Mucosa of rectum (tissue), 2 donors: Measurements from ENCODE around the gene MEF2D.

Experiments
- H3K27ac ChIP-seq, 2 donors: one replicate each; pipeline ENCODE4 v1.7.0; 2013; ENCODE audit warnings: inconsistent platforms in 2 of 2, low read depth in 2 of 2, low read length in 2 of 2
- H3K27me3 ChIP-seq, 2 donors: one replicate each; pipeline ENCODE4 v1.7.0; 2013; ENCODE audit warnings: low read length in 2 of 2; ENCODE audit not compliant: control insufficient read depth in 2 of 2, insufficient read depth in 2 of 2
- H3K36me3 ChIP-seq, 2 donors: one replicate each; pipeline ENCODE4 v1.7.0; 2013; ENCODE audit warnings: low read length in 2 of 2; ENCODE audit not compliant: control insufficient read depth in 2 of 2, insufficient read depth in 2 of 2
- H3K4me1 ChIP-seq, 2 donors: one replicate each; pipeline ENCODE4 v1.7.0; 2013; ENCODE audit warnings: low read length in 2 of 2, mild to moderate bottlenecking in 1 of 2; ENCODE audit not compliant: control insufficient read depth in 2 of 2, insufficient read depth in 2 of 2
- H3K4me3 ChIP-seq, 2 donors: one replicate each; pipeline ENCODE4 v1.7.0; 2013; ENCODE audit warnings: low read length in 2 of 2
- H3K9ac ChIP-seq, 2 donors: one replicate each; pipeline ENCODE4 v1.7.0; 2013; ENCODE audit warnings: low read length in 2 of 2, low read depth in 1 of 2, mild to moderate bottlenecking in 1 of 2
- H3K9me3 ChIP-seq, 2 donors: one replicate each; pipeline ENCODE4 v1.7.0; 2013; ENCODE audit warnings: low read length in 2 of 2; ENCODE audit not compliant: control insufficient read depth in 2 of 2
- donor health status: healthy.
- donor health status: Normal muscosa, but diverticular disease.

Gene MEF2D

DNA sequence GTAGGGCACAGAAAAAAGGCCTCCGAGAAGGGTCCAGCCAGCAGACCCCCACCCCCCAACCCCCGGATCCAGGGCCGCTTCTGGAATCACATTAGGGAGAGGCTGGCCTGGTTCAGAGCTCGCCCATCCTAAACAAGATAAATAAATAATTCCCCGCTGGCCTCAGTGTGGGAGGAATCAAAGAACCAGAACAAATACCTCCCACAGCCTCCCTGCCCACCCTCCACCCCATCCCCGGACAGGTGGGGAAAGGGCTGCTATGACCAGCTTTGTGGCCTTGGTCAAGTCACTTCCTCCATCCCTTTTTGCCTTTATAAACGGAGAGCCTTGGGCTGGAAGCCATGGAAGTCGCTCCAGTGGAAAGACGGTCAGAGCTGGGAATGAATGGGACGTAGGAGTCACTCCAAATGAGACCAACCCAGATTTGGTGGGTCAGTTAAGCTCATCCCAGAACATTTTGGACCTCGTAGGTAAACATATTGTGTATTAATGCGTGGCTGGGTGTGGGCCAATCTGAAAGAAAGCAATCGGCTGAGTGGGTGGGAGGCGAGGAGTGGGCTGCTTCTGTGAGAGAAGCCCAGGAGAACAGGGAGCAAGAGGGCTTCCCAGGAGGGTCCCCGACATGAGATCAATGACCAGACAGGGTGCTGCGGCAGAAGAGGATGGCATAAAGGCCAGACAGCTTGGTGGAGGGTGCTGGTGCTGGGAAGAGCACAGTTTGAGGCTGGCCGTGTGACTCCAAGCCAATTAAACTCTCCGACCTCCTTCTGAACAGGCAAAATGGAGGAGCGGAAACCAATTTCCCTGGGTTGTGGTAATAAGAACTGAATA, 63.3 kb downstream of the MEF2D start:
- Histone ChIP-seq H3K4me3 (no peak overlapping the region), H3K27ac (no peak overlapping the region), H3K36me3 (no peaks in the 10 kb centered on the region), H3K27me3 (peaks cover 89 to 91% of the 10 kb centered on the region in 2 donors), H3K9me3 (no peaks in the 10 kb centered on the region), H3K9ac (no peak overlapping the region), H3K4me1 (peaks cover 3 to 7% of the 10 kb centered on the region in 2 donors)

DNA sequence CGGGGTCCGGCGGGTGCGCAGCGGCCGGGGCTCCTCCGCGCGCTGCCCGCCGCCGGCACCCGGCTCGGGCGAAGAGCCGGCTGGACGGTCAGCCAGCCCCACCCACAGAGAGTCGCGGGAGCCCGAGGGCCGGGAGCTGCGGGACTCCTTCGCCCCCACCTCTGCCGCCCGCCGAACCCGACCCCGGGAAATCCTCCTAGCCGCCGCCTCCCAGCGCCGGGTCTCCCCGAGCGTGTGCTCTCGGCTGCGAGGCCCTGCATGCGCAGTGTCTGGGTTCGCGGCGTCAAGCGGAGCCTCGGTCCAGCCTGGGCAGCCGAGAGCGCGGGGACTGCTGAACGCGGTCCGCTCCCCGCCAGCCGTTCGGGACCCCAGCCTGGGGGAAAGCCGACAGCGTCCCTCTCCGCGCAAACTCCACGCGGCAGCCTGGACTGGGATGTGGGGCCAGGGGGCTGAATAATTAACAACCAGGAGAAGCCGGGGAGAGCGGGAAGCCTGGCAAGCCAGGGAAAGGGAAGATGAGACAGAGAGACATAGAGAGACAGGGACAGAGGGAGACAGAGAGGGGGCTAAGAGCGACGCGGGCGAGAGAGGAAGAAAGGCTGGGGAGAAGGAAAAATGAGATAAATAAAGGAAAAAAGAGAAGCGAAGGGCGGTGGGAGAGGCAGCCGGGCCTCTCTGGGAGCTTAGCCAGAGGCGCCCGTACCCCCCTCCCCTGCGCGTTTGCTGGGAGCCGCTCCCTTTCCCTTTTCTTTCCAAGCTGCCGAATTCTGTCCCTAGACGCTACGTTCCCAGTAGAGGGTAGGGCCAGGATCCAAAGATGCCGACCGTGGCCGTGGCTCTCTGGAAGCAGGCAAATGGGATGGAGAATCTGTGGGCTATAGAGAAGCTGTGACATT, 64.2 kb downstream of the MEF2D start:
- H3K9me3 ChIP-seq = no peaks in the 10 kb centered on the region
- no peak overlapping the region for H3K9ac ChIP-seq
- H3K4me3 ChIP-seq = peak overlapping the region in 1 of 2 donors; percentile 3
- H3K36me3 ChIP-seq = no peaks in the 10 kb centered on the region
- H3K27me3 ChIP-seq = peaks cover 90 to 93% of the 10 kb centered on the region in 2 donors
- peaks cover 3 to 7% of the 10 kb centered on the region in 2 donors for H3K4me1 ChIP-seq
- H3K27ac ChIP-seq = no peak overlapping the region

DNA sequence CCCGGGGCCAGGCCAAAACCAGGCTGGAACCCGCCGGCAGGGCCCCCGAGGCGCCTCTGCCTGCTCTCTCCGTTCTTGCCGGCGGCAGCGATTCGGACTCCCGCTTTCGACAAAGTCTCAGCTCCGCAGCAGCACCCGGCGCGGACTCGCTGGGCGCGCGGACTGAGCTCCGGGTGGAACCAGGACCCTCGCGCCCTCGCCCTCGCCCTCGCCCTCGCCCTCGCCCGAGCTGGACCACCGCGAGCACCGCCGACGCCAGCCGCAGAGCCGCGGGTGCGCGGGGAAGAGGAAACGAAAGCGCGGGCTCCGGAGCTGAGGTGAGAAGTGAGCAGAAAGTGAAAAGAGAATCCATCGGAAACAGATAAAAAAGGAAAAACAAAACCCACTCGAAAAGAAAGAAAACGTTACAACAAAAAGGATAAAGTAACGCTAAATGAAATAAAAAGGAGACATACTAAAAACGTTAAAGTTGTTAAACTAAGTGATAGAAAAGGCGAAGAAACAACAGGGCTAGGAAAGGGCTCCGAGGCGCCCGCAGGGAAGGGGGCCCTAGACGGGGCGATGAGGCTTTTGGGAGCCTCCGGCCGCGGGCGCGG, 64.9 kb downstream of the MEF2D start:
- Histone ChIP-seq H3K27me3 (peaks cover 87 to 91% of the 10 kb centered on the region in 2 donors), H3K9me3 (no peaks in the 10 kb centered on the region), H3K36me3 (no peaks in the 10 kb centered on the region), H3K4me1 (peaks cover 3 to 7% of the 10 kb centered on the region in 2 donors), H3K27ac (no peak overlapping the region), H3K4me3 (peak overlapping the region in 1 of 2 donors; percentile 49), H3K9ac (no peak overlapping the region)

DNA sequence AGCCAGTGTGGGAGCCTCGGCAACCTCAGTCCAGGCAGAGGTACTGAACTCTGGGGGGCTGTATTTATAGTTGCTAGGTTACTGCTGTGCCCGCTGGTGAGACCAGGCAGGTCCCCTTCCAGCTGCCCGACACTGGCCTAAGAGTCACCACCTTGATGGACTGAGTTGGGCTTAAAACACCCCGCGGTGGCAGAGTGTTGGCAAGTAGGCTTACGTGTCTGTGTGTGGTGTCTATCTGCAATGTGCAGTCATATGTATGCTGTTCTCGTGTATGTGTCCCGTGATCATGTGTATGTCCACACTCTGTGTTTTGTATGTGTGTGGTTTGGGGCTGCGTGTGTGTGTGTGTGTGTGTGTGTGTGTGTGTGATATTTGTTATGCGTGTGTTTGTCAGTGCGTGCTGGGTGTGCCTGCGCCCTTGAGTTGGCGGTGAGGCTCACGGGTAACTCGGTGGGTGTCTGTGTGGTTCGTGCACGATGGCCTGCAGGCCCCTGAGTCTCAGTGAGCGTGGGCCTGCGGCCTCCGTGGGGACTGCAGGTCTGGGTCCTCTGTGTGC, 65.5 kb downstream of the MEF2D start:
- H3K36me3 ChIP-seq = no peaks in the 10 kb centered on the region

DNA sequence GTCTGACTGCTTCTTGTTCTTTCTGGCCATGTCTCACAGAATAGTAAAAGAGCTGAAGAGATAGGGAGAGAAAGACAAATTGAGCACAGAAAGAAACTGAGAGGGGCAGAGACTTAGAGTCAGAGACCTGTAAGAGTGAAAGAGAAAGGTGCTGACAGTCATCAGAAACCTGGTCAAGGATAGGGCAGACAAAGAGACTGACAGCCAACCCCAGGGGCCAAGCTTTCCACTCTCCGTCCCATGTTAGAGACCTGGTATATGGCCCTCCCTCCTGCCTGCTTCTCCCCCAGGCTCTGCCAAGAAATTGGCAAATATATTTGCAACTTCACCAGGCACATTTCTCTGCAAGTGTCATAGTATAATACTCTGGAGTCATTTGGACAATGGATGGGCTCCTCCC, 67.0 kb downstream of the MEF2D start:
- H3K4me3 ChIP-seq = no peak overlapping the region
- no peaks in the 10 kb centered on the region for H3K9me3 ChIP-seq
- no peak overlapping the region for H3K9ac ChIP-seq
- peaks cover 86 to 88% of the 10 kb centered on the region in 2 donors for H3K27me3 ChIP-seq
- no peak overlapping the region for H3K27ac ChIP-seq
- H3K4me1 ChIP-seq = peaks cover 3 to 7% of the 10 kb centered on the region in 2 donors
- H3K36me3 ChIP-seq = no peaks in the 10 kb centered on the region

More for the DNA sequence above, 65.5 kb downstream of the MEF2D start:
- Histone ChIP-seq H3K27ac (no peak overlapping the region), H3K27me3 (peaks cover 85 to 90% of the 10 kb centered on the region in 2 donors), H3K9me3 (no peaks in the 10 kb centered on the region), H3K4me1 (peaks cover 3 to 7% of the 10 kb centered on the region in 2 donors), H3K9ac (no peak overlapping the region), H3K4me3 (no peak overlapping the region)

DNA sequence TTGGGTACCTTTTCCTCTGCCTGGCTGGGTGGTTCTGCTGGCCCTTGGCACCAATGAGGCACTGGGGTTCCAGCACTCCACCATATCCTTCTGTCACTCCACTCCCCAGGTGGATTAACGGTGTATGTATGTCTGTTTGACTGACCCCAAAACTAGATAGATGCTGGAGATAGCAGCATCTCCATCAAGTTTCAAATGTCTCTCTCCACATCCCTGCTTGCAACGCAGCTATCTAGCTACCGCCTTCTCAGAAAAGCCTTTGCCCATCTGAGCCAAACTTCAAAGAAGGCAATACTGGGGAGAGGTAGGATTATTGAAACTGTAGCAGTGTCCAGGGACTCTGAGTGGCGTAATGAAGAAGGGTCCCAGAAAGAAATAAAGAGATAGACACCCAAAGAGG, 67.5 kb downstream of the MEF2D start:
- no peak overlapping the region for H3K9ac ChIP-seq
- peaks cover 84 to 88% of the 10 kb centered on the region in 2 donors for H3K27me3 ChIP-seq
- no peak overlapping the region for H3K4me3 ChIP-seq
- no peaks in the 10 kb centered on the region for H3K9me3 ChIP-seq
- no peak overlapping the region for H3K27ac ChIP-seq
- H3K36me3 ChIP-seq = no peaks in the 10 kb centered on the region
- H3K4me1 ChIP-seq = peaks cover 3 to 7% of the 10 kb centered on the region in 2 donors

DNA sequence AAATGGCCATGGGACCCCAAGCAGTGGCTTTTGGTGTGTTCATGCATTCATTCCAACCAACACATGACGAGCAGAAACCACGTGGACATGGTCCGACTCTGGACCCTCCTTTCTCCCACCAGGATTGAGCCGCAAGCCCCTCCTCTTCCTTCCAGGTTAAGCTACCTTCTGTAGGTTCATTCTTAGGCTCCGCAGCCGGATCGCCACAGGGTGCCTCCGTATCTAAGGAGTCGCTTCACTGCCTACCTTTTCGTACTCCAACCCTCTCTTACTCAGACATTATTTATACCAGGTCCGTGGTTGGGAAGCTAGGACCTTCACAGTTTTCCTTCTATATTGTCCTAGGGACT, 67.9 kb downstream of the MEF2D start:
- Histone ChIP-seq H3K9ac (no peak overlapping the region), H3K4me3 (no peak overlapping the region), H3K9me3 (no peaks in the 10 kb centered on the region), H3K27me3 (peaks cover 85 to 86% of the 10 kb centered on the region in 2 donors), H3K4me1 (peaks cover 3 to 7% of the 10 kb centered on the region in 2 donors), H3K27ac (no peak overlapping the region), H3K36me3 (no peaks in the 10 kb centered on the region)

DNA sequence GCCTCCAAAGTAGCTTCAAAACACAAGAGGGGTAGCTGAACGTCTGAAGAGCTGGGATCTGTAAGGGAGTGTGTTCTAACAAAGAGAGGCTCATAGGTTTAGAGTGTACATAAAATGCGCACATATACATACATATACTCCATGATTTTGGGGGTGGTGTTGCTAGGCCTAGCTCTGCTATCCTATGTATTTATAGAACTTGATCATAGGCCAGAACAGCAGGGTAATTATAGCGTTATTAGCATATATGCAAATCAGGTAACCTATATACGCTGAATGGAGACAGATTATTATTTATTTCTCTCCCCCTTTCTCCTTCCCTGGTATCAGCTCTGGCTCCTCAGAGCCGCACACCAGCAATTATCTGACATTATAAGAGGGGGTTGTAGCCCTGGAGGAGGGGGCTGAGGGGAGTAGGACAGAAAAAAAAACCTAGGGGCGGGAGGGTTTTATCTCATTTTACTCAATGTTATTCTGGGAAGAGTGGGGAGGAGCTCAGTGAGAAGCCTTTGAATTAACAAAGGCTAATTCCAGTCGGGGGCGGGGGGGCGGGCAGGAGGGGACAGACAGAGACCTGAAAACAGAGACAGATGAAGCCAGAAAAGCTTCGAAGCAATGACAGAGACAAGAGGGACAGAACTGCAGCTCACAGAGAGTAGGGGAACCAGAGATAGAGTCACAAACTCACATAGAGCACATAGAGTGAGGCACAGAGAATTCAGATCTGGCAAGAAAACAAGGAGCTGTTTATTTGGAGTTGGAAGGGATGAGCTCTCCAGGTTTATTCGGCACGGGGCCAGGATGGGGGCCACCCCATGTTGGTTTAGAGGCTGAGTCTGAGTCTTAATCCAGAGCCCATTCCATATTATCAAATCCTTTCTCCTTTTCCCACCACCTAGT, 68.6 kb downstream of the MEF2D start:
- H3K27me3 ChIP-seq = peaks cover 82 to 84% of the 10 kb centered on the region in 2 donors
- no peaks in the 10 kb centered on the region for H3K9me3 ChIP-seq
- H3K4me3 ChIP-seq = no peak overlapping the region
- no peak overlapping the region for H3K27ac ChIP-seq
- H3K4me1 ChIP-seq = peaks cover 3 to 7% of the 10 kb centered on the region in 2 donors
- H3K9ac ChIP-seq = no peak overlapping the region
- H3K36me3 ChIP-seq = no peaks in the 10 kb centered on the region

DNA sequence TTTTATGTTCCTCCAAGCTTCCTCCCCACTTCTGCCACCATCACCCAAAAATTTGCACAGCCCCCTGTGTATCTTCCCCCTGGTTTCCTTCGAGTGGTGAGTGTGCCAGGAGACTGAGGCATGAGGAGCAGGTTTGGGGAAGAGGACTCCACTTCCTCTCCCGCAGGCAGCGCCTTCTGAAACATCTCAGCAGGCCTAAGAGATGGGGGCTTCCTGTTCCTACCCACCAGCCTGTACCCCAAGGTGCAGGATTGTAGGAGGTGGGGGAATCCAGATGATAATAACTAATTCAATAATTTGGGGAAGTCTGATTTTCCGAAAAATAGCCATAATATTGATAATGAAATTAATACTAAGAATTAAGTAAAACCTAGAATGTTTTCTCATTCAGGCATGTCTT, 69.2 kb downstream of the MEF2D start:
- H3K27me3 ChIP-seq = peaks cover 81 to 82% of the 10 kb centered on the region in 2 donors
- H3K9ac ChIP-seq = no peak overlapping the region
- H3K27ac ChIP-seq = no peak overlapping the region
- no peaks in the 10 kb centered on the region for H3K9me3 ChIP-seq
- no peaks in the 10 kb centered on the region for H3K36me3 ChIP-seq
- H3K4me1 ChIP-seq = peaks cover 3 to 4% of the 10 kb centered on the region in 2 donors
- H3K4me3 ChIP-seq = no peak overlapping the region
